HEK293 (cell line): Measurements from ENCODE around the gene B4GALT1.
A peak's percentile ranks its signal among the peaks of the same experiment; 100 is the strongest.

Experiments
- CTCF ChIA-PET: fragments of 350-600 bp; formaldehyde crosslinking; extraction: SDS; loops from one replicate; lab custom pipeline; 2021; ENCODE audit warnings: antibody characterized with exemption; lab: Yijun Ruan, JAX
- POLR2A ChIA-PET: fragments of 300-600 bp; formaldehyde crosslinking; extraction: SDS; loops from one replicate; lab custom pipeline; 2020; ENCODE audit warnings: antibody characterized with exemption, inconsistent platforms; lab: Yijun Ruan, JAX
- H3K27ac ChIP-seq: fragments of 200-500 bp; sonication (Bioruptor generic); 2 replicates; pipeline ENCODE4 v1.5.1; 2014; ENCODE audit warnings: low read depth, low read length, control low read depth, inconsistent platforms; ENCODE audit errors: extremely low read depth
- H3K36me3 ChIP-seq, 2 experiments: fragments of 200-500 bp in 1 of 2; sonication (Bioruptor generic) in 1 of 2; 1 replicate in 1 of 2; 2 replicates in 1 of 2; pipeline ENCODE4 v1.5.1; 2014 to 2017; ENCODE audit warnings: inconsistent platforms in 2 of 2, low read length in 2 of 2; ENCODE audit not compliant: control insufficient read depth in 2 of 2, insufficient read depth in 1 of 2
- H3K4me1 ChIP-seq: fragments of 200-500 bp; sonication (Bioruptor generic); 2 replicates; pipeline ENCODE4 v1.5.1; 2014; ENCODE audit warnings: mild to moderate bottlenecking, low read length, inconsistent platforms; ENCODE audit not compliant: control insufficient read depth, insufficient read depth
- H3K4me3 ChIP-seq: 2 replicates; pipeline ENCODE4 v1.5.1; 2011; ENCODE audit warnings: low read depth, mild to moderate bottlenecking, control low read depth, low read length, moderate library complexity
- H3K9me3 ChIP-seq: fragments of 200-500 bp; sonication (Bioruptor generic); 2 replicates; pipeline ENCODE4 v1.5.1; 2014; ENCODE audit warnings: low read depth, low read length, inconsistent platforms; ENCODE audit not compliant: control insufficient read depth, insufficient read depth
- GLI4 ChIP-seq: fragments of 450-650 bp; formaldehyde crosslinking; IDR thresholded peaks from 2 replicates; pipeline ENCODE4 v1.5.1; 2016; ENCODE audit warnings: missing biosample characterization, missing genetic modification characterization
- KLF8 ChIP-seq: fragments of 450-650 bp; formaldehyde crosslinking; IDR thresholded peaks from 2 replicates; pipeline ENCODE4 v1.5.1; 2016; ENCODE audit warnings: missing biosample characterization, missing genetic modification characterization
- TRIM28 ChIP-seq: IDR thresholded peaks from 2 replicates; pipeline ENCODE4 v1.6.1; 2011; ENCODE audit warnings: low read length, control low read depth, borderline replicate concordance
- YY1 ChIP-seq: fragments of 450-650 bp; formaldehyde crosslinking; IDR thresholded peaks from 2 replicates; pipeline ENCODE4 v1.5.1; 2018; ENCODE audit warnings: missing biosample characterization, missing genetic modification characterization
- ZBTB1 ChIP-seq: fragments of 450-650 bp; formaldehyde crosslinking; IDR thresholded peaks from 2 replicates; pipeline ENCODE4 v1.5.1; 2016; ENCODE audit warnings: missing biosample characterization, missing genetic modification characterization
- ZBTB8A ChIP-seq: fragments of 450-650 bp; formaldehyde crosslinking; IDR thresholded peaks from 2 replicates; pipeline ENCODE4 v1.5.1; 2016; ENCODE audit warnings: missing biosample characterization, missing genetic modification characterization
- ZFP69B ChIP-seq: fragments of 450-650 bp; formaldehyde crosslinking; IDR thresholded peaks from 2 replicates; pipeline ENCODE4 v1.5.1; 2016; ENCODE audit warnings: missing biosample characterization, missing genetic modification characterization
- ZIC2 ChIP-seq: fragments of 450-650 bp; formaldehyde crosslinking; IDR thresholded peaks from 2 replicates; pipeline ENCODE4 v1.5.1; 2016; ENCODE audit warnings: missing biosample characterization, missing genetic modification characterization
- ZNF10 ChIP-seq: fragments of 450-650 bp; formaldehyde crosslinking; IDR thresholded peaks from 2 replicates; pipeline ENCODE4 v1.5.1; 2017; ENCODE audit warnings: missing biosample characterization, missing genetic modification characterization
- ZNF140 ChIP-seq: fragments of 450-650 bp; formaldehyde crosslinking; IDR thresholded peaks from 2 replicates; pipeline ENCODE4 v1.5.1; 2016; ENCODE audit warnings: missing biosample characterization, missing genetic modification characterization
- ZNF157 ChIP-seq: fragments of 450-650 bp; formaldehyde crosslinking; IDR thresholded peaks from 2 replicates; pipeline ENCODE4 v1.5.1; 2016; ENCODE audit warnings: missing biosample characterization, missing genetic modification characterization
- ZNF175 ChIP-seq: fragments of 450-650 bp; formaldehyde crosslinking; IDR thresholded peaks from 2 replicates; pipeline ENCODE4 v1.5.1; 2016; ENCODE audit warnings: missing biosample characterization, missing genetic modification characterization
- ZNF211 ChIP-seq: fragments of 450-650 bp; formaldehyde crosslinking; IDR thresholded peaks from 2 replicates; pipeline ENCODE4 v1.5.1; 2016; ENCODE audit warnings: low read depth, missing biosample characterization, missing genetic modification characterization
- ZNF24 ChIP-seq: fragments of 450-650 bp; formaldehyde crosslinking; IDR thresholded peaks from 2 replicates; pipeline ENCODE4 v1.5.1; 2016; ENCODE audit warnings: missing biosample characterization, missing genetic modification characterization
- ZNF561 ChIP-seq: fragments of 450-650 bp; IDR thresholded peaks from 2 replicates; pipeline ENCODE4 v1.5.1; 2018; ENCODE audit warnings: missing biosample characterization, missing genetic modification characterization, borderline replicate concordance
- ZNF626 ChIP-seq: fragments of 450-650 bp; sonication (Bioruptor Pico); formaldehyde crosslinking; IDR thresholded peaks from 2 replicates; pipeline ENCODE4 v1.5.1; 2018; ENCODE audit warnings: missing biosample characterization, missing genetic modification characterization, inconsistent platforms
- ZNF658 ChIP-seq: fragments of 450-650 bp; formaldehyde crosslinking; IDR thresholded peaks from 2 replicates; pipeline ENCODE4; 2016; ENCODE audit warnings: missing biosample characterization, missing genetic modification characterization
- ZNF670 ChIP-seq: fragments of 450-650 bp; formaldehyde crosslinking; IDR thresholded peaks from 2 replicates; pipeline ENCODE4 v1.5.1; 2016; ENCODE audit warnings: missing biosample characterization, missing genetic modification characterization, low read depth
- ZNF792 ChIP-seq: fragments of 450-650 bp; formaldehyde crosslinking; IDR thresholded peaks from 2 replicates; pipeline ENCODE4 v1.5.1; 2016; ENCODE audit warnings: missing biosample characterization, missing genetic modification characterization
- ZSCAN23 ChIP-seq: fragments of 450-650 bp; formaldehyde crosslinking; IDR thresholded peaks from 2 replicates; pipeline ENCODE4 v1.5.1; 2016; ENCODE audit warnings: missing biosample characterization, missing genetic modification characterization
- TF ChIP-seq, protein P1 (sequence below): fragments of 450-650 bp; IDR thresholded peaks from 2 replicates; pipeline ENCODE4 v1.5.1; 2018; ENCODE audit warnings: missing biosample characterization, mild to moderate bottlenecking, missing genetic modification characterization
- TF ChIP-seq, protein P2 (sequence below): fragments of 450-650 bp; formaldehyde crosslinking; IDR thresholded peaks from 2 replicates; pipeline ENCODE4 v1.5.1; 2016; ENCODE audit warnings: missing biosample characterization, missing genetic modification characterization, borderline replicate concordance
- TF ChIP-seq, protein P3 (sequence below): fragments of 450-650 bp; formaldehyde crosslinking; IDR thresholded peaks from 2 replicates; pipeline ENCODE4 v1.5.1; 2016; ENCODE audit warnings: missing biosample characterization, missing genetic modification characterization
- TF ChIP-seq, protein P4 (sequence below): fragments of 450-650 bp; formaldehyde crosslinking; IDR thresholded peaks from 2 replicates; pipeline ENCODE4 v1.5.1; 2016; ENCODE audit warnings: missing biosample characterization, missing genetic modification characterization, low read depth

B4GALT1 gene

DNA sequence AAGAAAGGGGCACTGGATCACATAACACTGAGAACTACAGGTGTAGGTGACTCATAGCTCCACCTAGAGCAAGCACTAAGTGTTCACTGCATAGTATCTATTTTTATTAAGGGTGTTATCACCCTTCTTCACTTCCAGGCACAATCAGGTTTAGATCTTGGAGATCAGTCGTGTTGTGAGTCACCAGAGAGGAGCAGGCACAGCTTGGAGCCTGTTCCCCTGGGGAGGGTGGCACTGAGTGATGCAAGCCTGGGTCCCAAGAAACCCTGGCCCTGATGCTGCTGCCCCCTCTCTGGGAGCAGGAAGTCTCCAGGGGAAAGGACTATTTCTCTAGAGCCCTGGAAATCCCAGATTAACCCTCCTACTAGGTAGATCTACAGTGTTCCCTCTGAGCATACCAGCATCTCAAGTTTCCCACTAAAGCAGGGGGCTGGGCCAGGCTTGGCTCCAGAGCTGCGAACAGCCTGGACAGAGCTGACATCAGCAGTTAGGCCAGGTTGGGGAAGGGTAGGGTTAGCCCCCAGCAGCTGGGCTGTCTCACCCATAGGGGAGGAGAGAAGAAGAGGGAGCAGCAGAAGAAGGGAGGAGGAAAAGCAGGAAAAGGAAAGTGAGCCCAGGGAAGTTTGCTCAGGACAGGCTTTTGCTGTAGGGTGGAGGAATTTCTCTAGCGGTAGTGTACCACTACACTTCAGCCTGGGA is 44.7 kb upstream of the B4GALT1 start (continued):
- TF ChIP-seq, protein P1, sequence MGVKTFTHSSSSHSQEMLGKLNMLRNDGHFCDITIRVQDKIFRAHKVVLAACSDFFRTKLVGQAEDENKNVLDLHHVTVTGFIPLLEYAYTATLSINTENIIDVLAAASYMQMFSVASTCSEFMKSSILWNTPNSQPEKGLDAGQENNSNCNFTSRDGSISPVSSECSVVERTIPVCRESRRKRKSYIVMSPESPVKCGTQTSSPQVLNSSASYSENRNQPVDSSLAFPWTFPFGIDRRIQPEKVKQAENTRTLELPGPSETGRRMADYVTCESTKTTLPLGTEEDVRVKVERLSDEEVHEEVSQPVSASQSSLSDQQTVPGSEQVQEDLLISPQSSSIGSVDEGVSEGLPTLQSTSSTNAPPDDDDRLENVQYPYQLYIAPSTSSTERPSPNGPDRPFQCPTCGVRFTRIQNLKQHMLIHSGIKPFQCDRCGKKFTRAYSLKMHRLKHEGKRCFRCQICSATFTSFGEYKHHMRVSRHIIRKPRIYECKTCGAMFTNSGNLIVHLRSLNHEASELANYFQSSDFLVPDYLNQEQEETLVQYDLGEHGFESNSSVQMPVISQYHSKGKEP, result no peak
- TF ChIP-seq ZNF626 (tag by site-specific recombination), result no peak
- TF ChIP-seq ZNF175, result no peak
- TF ChIP-seq ZNF24 (tag by site-specific recombination), result no peak
- TF ChIP-seq TRIM28, result 0 out of 2 replicates have a peak, but pooled peaks have one; percentile 19
- TF ChIP-seq KLF8 (tag by site-specific recombination), result no peak
- no peak for TF ChIP-seq ZNF792 (tag by site-specific recombination)
- no peak for TF ChIP-seq ZBTB8A

DNA sequence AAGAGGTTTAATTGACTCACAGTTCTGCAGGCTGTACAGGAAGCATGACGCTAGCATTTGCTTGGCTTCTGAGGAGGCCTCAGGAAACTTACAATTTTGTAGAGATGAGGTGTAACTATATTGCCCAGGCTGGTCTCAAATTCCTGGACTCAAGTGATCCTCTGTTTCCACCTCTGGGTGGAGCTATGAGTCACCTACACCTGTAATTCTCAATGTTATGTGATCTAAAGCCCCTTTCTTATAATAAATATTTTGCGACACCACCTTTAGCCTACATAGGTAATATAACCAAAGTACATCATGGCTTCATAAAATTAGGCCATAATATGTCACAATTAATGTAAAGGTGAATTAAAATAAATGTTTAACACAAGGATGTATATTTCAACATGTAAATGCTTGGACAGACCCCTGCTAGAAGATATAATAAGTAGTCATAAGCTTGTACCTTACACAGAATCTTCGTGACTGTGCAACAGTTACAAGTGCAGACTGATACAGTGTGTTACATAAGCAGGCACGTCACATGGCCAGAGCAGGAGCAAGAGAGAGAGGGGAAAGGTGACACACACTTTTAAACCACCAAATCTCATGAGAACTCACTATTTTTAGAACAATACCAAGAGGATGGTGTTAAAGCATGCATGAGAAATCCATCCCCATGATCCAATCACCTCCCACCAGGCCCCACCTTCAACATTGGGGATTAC is 43.0 kb upstream of the B4GALT1 start:
- POLR2A ChIA-PET, result no interaction called here
- TF ChIP-seq ZFP69B (no peak), ZSCAN23 (tag by site-specific recombination) (no peak), ZNF140 (no peak), ZNF561 (tag by site-specific recombination) (no peak), ZNF157 (tag by site-specific recombination) (no peak), ZNF211 (tag by site-specific recombination) (no peak), ZNF670 (no peak), ZIC2 (tag by site-specific recombination) (no peak), GLI4 (no peak), YY1 (tag by site-specific recombination) (no peak), KLF8 (tag by site-specific recombination) (no peak), ZBTB1 (tag by site-specific recombination) (no peak), ZNF658 (no peak), ZNF10 (no peak)
- TF ChIP-seq, protein P2, sequence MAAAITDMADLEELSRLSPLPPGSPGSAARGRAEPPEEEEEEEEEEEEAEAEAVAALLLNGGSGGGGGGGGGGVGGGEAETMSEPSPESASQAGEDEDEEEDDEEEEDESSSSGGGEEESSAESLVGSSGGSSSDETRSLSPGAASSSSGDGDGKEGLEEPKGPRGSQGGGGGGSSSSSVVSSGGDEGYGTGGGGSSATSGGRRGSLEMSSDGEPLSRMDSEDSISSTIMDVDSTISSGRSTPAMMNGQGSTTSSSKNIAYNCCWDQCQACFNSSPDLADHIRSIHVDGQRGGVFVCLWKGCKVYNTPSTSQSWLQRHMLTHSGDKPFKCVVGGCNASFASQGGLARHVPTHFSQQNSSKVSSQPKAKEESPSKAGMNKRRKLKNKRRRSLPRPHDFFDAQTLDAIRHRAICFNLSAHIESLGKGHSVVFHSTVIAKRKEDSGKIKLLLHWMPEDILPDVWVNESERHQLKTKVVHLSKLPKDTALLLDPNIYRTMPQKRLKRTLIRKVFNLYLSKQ (tag by site-specific recombination), result no peak
- TF ChIP-seq, protein P3, sequence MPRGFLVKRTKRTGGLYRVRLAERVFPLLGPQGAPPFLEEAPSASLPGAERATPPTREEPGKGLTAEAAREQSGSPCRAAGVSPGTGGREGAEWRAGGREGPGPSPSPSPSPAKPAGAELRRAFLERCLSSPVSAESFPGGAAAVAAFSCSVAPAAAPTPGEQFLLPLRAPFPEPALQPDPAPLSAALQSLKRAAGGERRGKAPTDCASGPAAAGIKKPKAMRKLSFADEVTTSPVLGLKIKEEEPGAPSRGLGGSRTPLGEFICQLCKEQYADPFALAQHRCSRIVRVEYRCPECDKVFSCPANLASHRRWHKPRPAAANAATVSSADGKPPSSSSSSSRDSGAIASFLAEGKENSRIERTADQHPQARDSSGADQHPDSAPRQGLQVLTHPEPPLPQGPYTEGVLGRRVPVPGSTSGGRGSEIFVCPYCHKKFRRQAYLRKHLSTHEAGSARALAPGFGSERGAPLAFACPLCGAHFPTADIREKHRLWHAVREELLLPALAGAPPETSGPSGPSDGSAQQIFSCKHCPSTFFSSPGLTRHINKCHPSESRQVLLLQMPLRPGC (tag by site-specific recombination), result no peak
- TF ChIP-seq, protein P4, sequence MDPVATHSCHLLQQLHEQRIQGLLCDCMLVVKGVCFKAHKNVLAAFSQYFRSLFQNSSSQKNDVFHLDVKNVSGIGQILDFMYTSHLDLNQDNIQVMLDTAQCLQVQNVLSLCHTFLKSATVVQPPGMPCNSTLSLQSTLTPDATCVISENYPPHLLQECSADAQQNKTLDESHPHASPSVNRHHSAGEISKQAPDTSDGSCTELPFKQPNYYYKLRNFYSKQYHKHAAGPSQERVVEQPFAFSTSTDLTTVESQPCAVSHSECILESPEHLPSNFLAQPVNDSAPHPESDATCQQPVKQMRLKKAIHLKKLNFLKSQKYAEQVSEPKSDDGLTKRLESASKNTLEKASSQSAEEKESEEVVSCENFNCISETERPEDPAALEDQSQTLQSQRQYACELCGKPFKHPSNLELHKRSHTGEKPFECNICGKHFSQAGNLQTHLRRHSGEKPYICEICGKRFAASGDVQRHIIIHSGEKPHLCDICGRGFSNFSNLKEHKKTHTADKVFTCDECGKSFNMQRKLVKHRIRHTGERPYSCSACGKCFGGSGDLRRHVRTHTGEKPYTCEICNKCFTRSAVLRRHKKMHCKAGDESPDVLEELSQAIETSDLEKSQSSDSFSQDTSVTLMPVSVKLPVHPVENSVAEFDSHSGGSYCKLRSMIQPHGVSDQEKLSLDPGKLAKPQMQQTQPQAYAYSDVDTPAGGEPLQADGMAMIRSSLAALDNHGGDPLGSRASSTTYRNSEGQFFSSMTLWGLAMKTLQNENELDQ (tag by site-specific recombination), result no peak
- TF ChIP-seq, all 188 proteins: peak for 0
- CTCF ChIA-PET, result interaction anchor here (0.8 to 1.3 kb wide), 2 partner anchors 16 to 678 kb away, joined by 3 to 4 read pairs; no protein-coding TSS in a partner anchor

More for the DNA sequence above, 43.0 kb upstream of the B4GALT1 start:
- Histone ChIP-seq H3K36me3 (no peaks in the 10 kb centered on the region), H3K4me1 (no peaks in the 10 kb centered on the region), H3K27ac (no peak overlapping the region), H3K4me3 (no peak overlapping the region), H3K9me3 (no peaks in the 10 kb centered on the region)
